GM12891 (cell line): ENCODE results near the gene LRP5.

ENCODE experiments used
- POLR2A ChIP-seq: IDR thresholded peaks from 2 replicates; pipeline ENCODE4 v1.6.1; 2011; ENCODE audit warnings: low read depth, low read length, control low read depth
- POLR2AphosphoS5 ChIP-seq: IDR thresholded peaks from 2 replicates; pipeline ENCODE4 v1.6.1; 2011; ENCODE audit warnings: low read depth, low read length, control low read depth
- TAF1 ChIP-seq: IDR thresholded peaks from 2 replicates; pipeline ENCODE4 v1.6.1; 2011; ENCODE audit warnings: low read depth, low read length, control low read depth

- no peak for TF ChIP-seq POLR2A
- TF ChIP-seq POLR2AphosphoS5 = no peak
- no peak for TF ChIP-seq TAF1
Measured at GRCh38 chr11:68335683-68336082, 23.3 kb downstream of the LRP5 start.
